Erythroblast (primary cell): ENCODE data around the gene IRGC.

Experiments used
- GATA1 ChIP-seq: IDR thresholded peaks from 2 replicates; pipeline ENCODE4 v1.6.1; 2011; ENCODE audit warnings: low read depth, mild to moderate bottlenecking, control low read depth, low read length, moderate library complexity
- POLR2A ChIP-seq: IDR thresholded peaks from 2 replicates; pipeline ENCODE4 v1.6.1; 2011; ENCODE audit warnings: mild to moderate bottlenecking, low read length

- TF ChIP-seq POLR2A (no peak), GATA1 (no peak)
These were observed 14.0 kb downstream of the IRGC start for GRCh38 chr19:43729919-43730318.
